WTC11 (cell line): Measurements from ENCODE around the gene ZBTB20.

Source experiments
- ATF3 ChIP-seq: sonication (generic); formaldehyde crosslinking; conservative IDR thresholded peaks from 2 replicates; pipeline ENCODE4 v1.8.1; 2022; ENCODE audit warnings: mild to moderate bottlenecking, missing genetic modification reagents
- CTCF ChIP-seq: fragments of 200-600 bp; IDR thresholded peaks from 2 replicates; pipeline ENCODE4 v1.8.0; 2022; ENCODE audit warnings: antibody characterized with exemption
- E2F1 ChIP-seq: sonication (generic); formaldehyde crosslinking; IDR thresholded peaks from 2 replicates; pipeline ENCODE4 v1.8.0; 2022; ENCODE audit warnings: mild to moderate bottlenecking, missing genetic modification reagents
- FOXP4 ChIP-seq: sonication (generic); formaldehyde crosslinking; IDR thresholded peaks from 2 replicates; pipeline ENCODE4 v1.8.0; 2022; ENCODE audit warnings: mild to moderate bottlenecking, missing genetic modification reagents
- ZNF423 ChIP-seq: fragments of 250-450 bp; sonication (Bioruptor Pico); IDR thresholded peaks from 2 replicates; pipeline ENCODE4 v2.1.2; 2022; ENCODE audit warnings: mild to moderate bottlenecking, moderate library complexity

GRCh38 chr3:114839476-114839875, 307.6 kb downstream of the ZBTB20 start:
- no peak for TF ChIP-seq E2F1 (CRISPR knock-in tag)
- TF ChIP-seq FOXP4 (CRISPR knock-in tag): no peak
- no peak for TF ChIP-seq CTCF
- TF ChIP-seq ATF3 (CRISPR knock-in tag): no peak
- TF ChIP-seq ZNF423 (CRISPR knock-in tag): no peak
